GM19023 (cell line): ENCODE data around the gene KLRB1.
"Not testable (repeated sequence)": the region's sequence is repeated elsewhere in the genome, so short reads cannot be mapped to it uniquely, and the experiment has no call there.

Source experiments
- ATAC-seq: cut with Tn5 transposase; IDR thresholded peaks from one replicate; pipeline ENCODE4 v1.9.1; 2021; ENCODE audit warnings: mild to moderate bottlenecking, moderate library complexity; ENCODE audit not compliant: unreplicated experiment

KLRB1 gene

DNA sequence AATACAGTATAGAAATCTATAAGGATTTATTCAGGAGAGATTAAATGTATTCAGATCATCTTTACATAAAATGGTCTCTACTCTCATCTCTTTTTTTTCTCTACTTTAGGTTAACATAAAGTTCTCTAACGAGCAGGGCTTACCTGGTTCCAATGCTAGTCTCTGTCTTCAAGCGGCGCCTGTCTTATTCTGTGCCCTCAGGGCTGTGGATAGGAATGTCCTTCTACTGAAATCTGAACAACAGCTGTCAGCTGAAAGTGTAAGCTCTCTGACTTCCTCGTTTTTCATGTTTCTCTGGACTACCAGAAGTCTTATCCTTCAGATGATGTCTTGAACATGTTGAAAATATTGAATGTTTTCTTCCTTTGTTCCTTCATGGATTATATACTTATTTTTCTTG lies 62.2 kb downstream of the KLRB1 start:
- not testable (repeated sequence) for ATAC-seq
